Measurements from ENCODE around the gene KIAA1217. TPM values are rescaled to one million over a fixed set of nuclear protein-coding genes. Genes with fewer than 3 reads are reported as not detected.

Gene KIAA1217
- total RNA-seq, 1 experiment from 2014 or later: 23.4 TPM

DNA sequence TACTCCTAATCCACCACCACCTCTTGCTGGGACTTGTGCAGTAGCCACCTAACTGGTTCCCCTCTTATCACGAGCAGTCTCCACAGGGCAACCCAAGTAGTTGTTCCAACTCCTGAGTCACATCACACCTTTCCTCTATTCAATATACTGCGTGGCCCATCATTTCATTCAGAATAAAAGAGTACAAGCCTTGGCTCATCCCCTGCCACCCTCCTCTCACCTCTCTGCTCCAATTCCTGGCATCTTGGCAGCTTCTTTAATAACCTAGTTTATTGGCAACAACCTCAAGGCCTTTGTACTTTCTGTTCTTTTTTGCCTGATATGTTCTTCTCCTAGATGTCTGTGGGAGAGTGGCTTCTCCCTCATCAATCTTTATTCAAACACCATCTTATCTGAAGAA, 199.4 kb downstream of the KIAA1217 start:
- POLR2A ChIA-PET: no interaction called here
- CTCF ChIA-PET: no interaction called here
- Mint-ChIP-seq H3K9me3 (no peaks in the 10 kb centered on the region), H3K36me3 (no peaks in the 10 kb centered on the region), H3K27ac (no peak overlapping the region), H3K27me3 (ENCODE audit: low read depth) (no peaks in the 10 kb centered on the region), H3K4me3 (no peak overlapping the region), H3K4me1 (no peaks in the 10 kb centered on the region)
- ATAC-seq (no peak), DNase-seq (ENCODE audit: low spot score) (no peak)
- TF ChIP-seq TCF7 (CRISPR knock-in tag; IDR thresholded peaks at IDR 0.05; ENCODE audit: low read depth) (no peak), CREB1 (CRISPR knock-in tag; IDR thresholded peaks at IDR 0.05) (no peak), EMX1 (CRISPR knock-in tag; IDR thresholded peaks at IDR 0.05) (no peak), ZNF219 (CRISPR knock-in tag; IDR thresholded peaks at IDR 0.05; ENCODE audit: borderline replicate concordance) (no peak), GTF2I (CRISPR knock-in tag; conservative IDR thresholded peaks at IDR 0.05) (no peak), MXD4 (CRISPR knock-in tag; IDR thresholded peaks at IDR 0.05; ENCODE audit: borderline replicate concordance) (no peak), TEAD4 (CRISPR knock-in tag; IDR thresholded peaks at IDR 0.05) (no peak), ATF1 (CRISPR knock-in tag; IDR thresholded peaks at IDR 0.05) (no peak), FOXP1 (CRISPR knock-in tag; IDR thresholded peaks at IDR 0.05; ENCODE audit: borderline replicate concordance) (no peak), GABPB1 (CRISPR knock-in tag; IDR thresholded peaks at IDR 0.05) (no peak), RORB (CRISPR knock-in tag; IDR thresholded peaks at IDR 0.05) (no peak), FOXK1 (CRISPR knock-in tag; IDR thresholded peaks at IDR 0.05) (no peak)

DNA sequence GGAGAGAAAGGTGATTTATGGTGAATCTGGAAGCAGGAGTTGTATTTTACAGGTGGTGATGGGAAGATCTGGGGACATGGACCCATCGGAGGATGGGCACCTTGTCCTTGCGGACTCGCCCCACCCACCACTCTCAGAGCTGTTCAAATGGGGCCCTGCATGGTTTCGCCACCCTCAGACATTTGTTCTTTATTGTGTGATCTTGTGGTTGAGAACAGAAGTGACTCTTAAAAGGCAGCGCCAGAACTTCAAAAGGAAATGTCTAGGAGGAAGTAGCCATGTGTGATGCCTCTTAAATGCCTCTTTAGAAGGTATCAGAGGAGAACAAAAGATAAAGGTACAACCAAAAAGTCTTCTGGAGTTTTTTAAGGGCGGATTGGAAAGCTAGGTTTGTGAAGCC, 205.7 kb downstream of the KIAA1217 start:
- DNase-seq (ENCODE audit: low spot score) (no peak), ATAC-seq (no peak)
- ChIA-PET CTCF (no interaction called here), POLR2A (no interaction called here)
- Mint-ChIP-seq H3K36me3 (no peaks in the 10 kb centered on the region), H3K4me3 (no peak overlapping the region), H3K9me3 (no peaks in the 10 kb centered on the region), H3K4me1 (peaks cover 14% of the 10 kb centered on the region), H3K27ac (no peak overlapping the region), H3K27me3 (ENCODE audit: low read depth) (no peaks in the 10 kb centered on the region)
- TF ChIP-seq, protein P1, sequence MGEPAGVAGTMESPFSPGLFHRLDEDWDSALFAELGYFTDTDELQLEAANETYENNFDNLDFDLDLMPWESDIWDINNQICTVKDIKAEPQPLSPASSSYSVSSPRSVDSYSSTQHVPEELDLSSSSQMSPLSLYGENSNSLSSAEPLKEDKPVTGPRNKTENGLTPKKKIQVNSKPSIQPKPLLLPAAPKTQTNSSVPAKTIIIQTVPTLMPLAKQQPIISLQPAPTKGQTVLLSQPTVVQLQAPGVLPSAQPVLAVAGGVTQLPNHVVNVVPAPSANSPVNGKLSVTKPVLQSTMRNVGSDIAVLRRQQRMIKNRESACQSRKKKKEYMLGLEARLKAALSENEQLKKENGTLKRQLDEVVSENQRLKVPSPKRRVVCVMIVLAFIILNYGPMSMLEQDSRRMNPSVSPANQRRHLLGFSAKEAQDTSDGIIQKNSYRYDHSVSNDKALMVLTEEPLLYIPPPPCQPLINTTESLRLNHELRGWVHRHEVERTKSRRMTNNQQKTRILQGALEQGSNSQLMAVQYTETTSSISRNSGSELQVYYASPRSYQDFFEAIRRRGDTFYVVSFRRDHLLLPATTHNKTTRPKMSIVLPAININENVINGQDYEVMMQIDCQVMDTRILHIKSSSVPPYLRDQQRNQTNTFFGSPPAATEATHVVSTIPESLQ (CRISPR knock-in tag; IDR thresholded peaks at IDR 0.05): no peak

DNA sequence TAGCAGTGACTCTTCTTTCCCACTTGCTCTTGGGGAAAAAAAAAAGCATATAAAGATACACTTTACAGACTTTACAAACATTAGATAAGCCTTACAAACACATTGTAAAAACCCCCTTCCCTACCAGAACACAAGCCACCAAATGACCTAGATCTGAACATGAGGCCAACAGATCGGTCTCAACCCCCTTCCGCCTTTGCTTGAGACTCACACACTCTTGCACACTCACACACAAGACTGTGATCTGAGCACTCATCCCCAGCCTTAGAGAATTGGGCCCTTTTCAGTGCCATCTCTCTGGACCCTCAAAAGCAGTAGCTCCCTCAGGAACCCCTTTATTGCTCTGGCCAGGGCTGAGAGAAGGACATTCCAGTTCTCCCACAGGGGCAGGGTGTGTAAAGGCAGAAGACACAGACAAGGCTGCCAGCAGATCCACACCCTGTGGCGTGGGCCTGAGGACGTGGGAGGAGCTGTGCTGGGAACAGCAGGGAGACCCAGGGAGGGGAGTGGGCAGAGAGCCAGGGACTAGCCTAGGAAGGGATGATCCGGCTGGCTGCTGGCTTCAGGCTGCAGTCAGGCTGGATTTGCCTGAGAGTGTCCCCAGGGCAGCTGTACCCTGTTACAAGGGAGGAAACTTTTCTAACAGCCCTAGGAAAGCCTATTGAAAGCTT, 206.7 kb downstream of the KIAA1217 start:
- POLR2A ChIA-PET: no interaction called here
- Mint-ChIP-seq H3K9me3 (no peaks in the 10 kb centered on the region), H3K36me3 (no peaks in the 10 kb centered on the region), H3K27me3 (ENCODE audit: low read depth) (no peaks in the 10 kb centered on the region), H3K27ac (no peak overlapping the region), H3K4me3 (no peak overlapping the region), H3K4me1 (peaks cover 14% of the 10 kb centered on the region)
- DNase-seq (ENCODE audit: low spot score): peak; percentile 12
- TF ChIP-seq, protein P2, sequence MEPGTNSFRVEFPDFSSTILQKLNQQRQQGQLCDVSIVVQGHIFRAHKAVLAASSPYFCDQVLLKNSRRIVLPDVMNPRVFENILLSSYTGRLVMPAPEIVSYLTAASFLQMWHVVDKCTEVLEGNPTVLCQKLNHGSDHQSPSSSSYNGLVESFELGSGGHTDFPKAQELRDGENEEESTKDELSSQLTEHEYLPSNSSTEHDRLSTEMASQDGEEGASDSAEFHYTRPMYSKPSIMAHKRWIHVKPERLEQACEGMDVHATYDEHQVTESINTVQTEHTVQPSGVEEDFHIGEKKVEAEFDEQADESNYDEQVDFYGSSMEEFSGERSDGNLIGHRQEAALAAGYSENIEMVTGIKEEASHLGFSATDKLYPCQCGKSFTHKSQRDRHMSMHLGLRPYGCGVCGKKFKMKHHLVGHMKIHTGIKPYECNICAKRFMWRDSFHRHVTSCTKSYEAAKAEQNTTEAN (CRISPR knock-in tag; IDR thresholded peaks at IDR 0.05): no peak
- TF ChIP-seq GTF2I (CRISPR knock-in tag; conservative IDR thresholded peaks at IDR 0.05) (no peak), NFYB (CRISPR knock-in tag; conservative IDR thresholded peaks at IDR 0.05; ENCODE audit: low read depth) (no peak), ZNF317 (CRISPR knock-in tag; IDR thresholded peaks at IDR 0.05; ENCODE audit: borderline replicate concordance, low read depth) (no peak), ZNF263 (CRISPR knock-in tag; IDR thresholded peaks at IDR 0.05; ENCODE audit: low read depth) (no peak), CBFB (CRISPR knock-in tag; IDR thresholded peaks at IDR 0.05; ENCODE audit: low read depth) (no peak), ETV6 (CRISPR knock-in tag; IDR thresholded peaks at IDR 0.05) (no peak), FOXJ3 (CRISPR knock-in tag; IDR thresholded peaks at IDR 0.05; ENCODE audit: borderline replicate concordance) (no peak), KAT7 (CRISPR knock-in tag; IDR thresholded peaks at IDR 0.05; ENCODE audit: borderline replicate concordance) (no peak), ZNF416 (CRISPR knock-in tag; IDR thresholded peaks at IDR 0.05) (no peak)
- TF ChIP-seq, protein P3, sequence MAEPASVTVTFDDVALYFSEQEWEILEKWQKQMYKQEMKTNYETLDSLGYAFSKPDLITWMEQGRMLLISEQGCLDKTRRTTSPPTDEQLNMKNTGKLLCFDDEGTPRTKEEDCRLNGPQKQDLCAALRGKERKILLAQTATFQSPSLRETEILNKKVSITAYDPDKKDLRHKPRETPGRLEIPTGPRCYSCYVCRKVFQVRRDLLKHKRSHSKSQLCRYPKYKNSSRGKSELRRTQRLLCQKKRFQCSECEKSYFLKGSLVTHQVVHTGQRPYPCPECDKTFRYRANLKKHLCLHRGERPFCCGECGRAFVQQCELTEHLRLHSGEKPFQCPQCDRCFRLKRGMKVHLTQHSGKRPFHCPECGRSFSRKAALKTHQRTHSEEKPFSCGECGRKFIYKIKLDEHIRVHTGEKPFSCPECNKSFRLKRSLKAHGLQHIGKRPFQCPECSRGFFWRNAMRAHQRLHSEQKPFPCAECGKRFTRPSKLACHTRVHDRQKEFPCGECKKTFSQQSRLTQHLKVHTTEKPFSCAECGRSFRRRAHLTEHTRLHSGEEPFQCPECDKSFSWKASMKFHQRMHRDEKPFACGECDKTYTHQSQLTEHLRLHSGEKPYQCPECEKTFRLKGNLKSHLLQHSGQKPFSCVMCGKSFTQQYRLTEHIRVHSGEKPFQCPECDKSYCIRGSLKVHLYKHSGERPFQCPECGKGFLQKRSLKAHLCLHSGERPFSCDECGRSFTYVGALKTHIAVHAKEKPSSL (CRISPR knock-in tag; conservative IDR thresholded peaks at IDR 0.05): no peak
- CTCF ChIA-PET: no interaction called here
- ATAC-seq: peak; percentile 48; the same call in 1 of the 2 replicates
